Measurements from ENCODE around the gene SMYD3. TPM values are rescaled to one million over a fixed set of nuclear protein-coding genes. Genes with fewer than 3 reads are reported as not detected.

The SMYD3 gene
- total RNA-seq, 1 experiment from 2014 or later, result 29.6 TPM

GRCh38 chr1:246275036-246275435 is 232.0 kb downstream of the SMYD3 start:
- H3K4me3 ChIP-seq, result no peak overlapping the region
- no peak overlapping the region for H3K4me2 ChIP-seq
- no peaks in the 10 kb centered on the region for H3K79me2 ChIP-seq (ENCODE audit: low read depth)
- no peak for DNase-seq
- intact Hi-C loops (cut with micrococcal nuclease; ENCODE audit: unreplicated experiment), result no loop called here
- POLR2A ChIA-PET (ENCODE audit: unreplicated experiment), result no interaction called here
- H4K20me1 ChIP-seq (ENCODE audit: insufficient read depth), result no peaks in the 10 kb centered on the region
- H3F3A ChIP-seq (ENCODE audit: insufficient read depth, low read depth), result no peaks in the 10 kb centered on the region
- CTCF ChIA-PET, result no interaction called here
- no peaks in the 10 kb centered on the region for H3K36me3 ChIP-seq (ENCODE audit: low read depth)
- no peak for TF ChIP-seq EZH2 (IDR thresholded peaks at IDR 0.05; ENCODE audit: low read depth)
- TF ChIP-seq CTCF (conservative IDR thresholded peaks at IDR 0.05), result no peak
- H3K9me3 ChIP-seq (ENCODE audit: insufficient read depth, low read depth), result no peaks in the 10 kb centered on the region
- BruUV-seq (replicated peaks), result no TSS peak
- no peak overlapping the region for H3K27ac ChIP-seq
- no peak overlapping the region for H2AFZ ChIP-seq
- no peaks in the 10 kb centered on the region for H3K9me2 ChIP-seq (ENCODE audit: insufficient read depth)
- no peaks in the 10 kb centered on the region for H3K27me3 ChIP-seq (ENCODE audit: insufficient read depth, low read depth)
- no peaks in the 10 kb centered on the region for H3K4me1 ChIP-seq (replicated peaks; ENCODE audit: insufficient read depth)

- Histone ChIP-seq H3K4me3 (no peak overlapping the region), H2AFZ (no peak overlapping the region), H3K27ac (no peak overlapping the region), H3K9me3 (ENCODE audit: insufficient read depth, low read depth) (no peaks in the 10 kb centered on the region), H3K36me3 (ENCODE audit: low read depth) (no peaks in the 10 kb centered on the region), H4K20me1 (ENCODE audit: insufficient read depth) (no peaks in the 10 kb centered on the region), H3F3A (ENCODE audit: insufficient read depth, low read depth) (no peaks in the 10 kb centered on the region), H3K9me2 (ENCODE audit: insufficient read depth) (no peaks in the 10 kb centered on the region), H3K79me2 (ENCODE audit: low read depth) (no peaks in the 10 kb centered on the region), H3K4me1 (replicated peaks; ENCODE audit: insufficient read depth) (no peaks in the 10 kb centered on the region), H3K27me3 (ENCODE audit: insufficient read depth, low read depth) (no peaks in the 10 kb centered on the region), H3K4me2 (no peak overlapping the region)
- CTCF ChIA-PET, result no interaction called here
- POLR2A ChIA-PET (ENCODE audit: unreplicated experiment), result no interaction called here
- no peak for DNase-seq
- intact Hi-C loops (cut with micrococcal nuclease; ENCODE audit: unreplicated experiment), result no loop called here
- no TSS peak for BruUV-seq (replicated peaks)
- TF ChIP-seq EZH2 (IDR thresholded peaks at IDR 0.05; ENCODE audit: low read depth) (no peak), CTCF (conservative IDR thresholded peaks at IDR 0.05) (no peak)
Measured at GRCh38 chr1:246274186-246274585, 232.9 kb downstream of the SMYD3 start.

- Histone ChIP-seq H3K79me2 (ENCODE audit: low read depth) (no peaks in the 10 kb centered on the region), H3K9me3 (ENCODE audit: insufficient read depth, low read depth) (no peaks in the 10 kb centered on the region), H3K4me2 (no peak overlapping the region), H2AFZ (no peak overlapping the region), H3K27ac (no peak overlapping the region), H3K4me3 (no peak overlapping the region), H3K9me2 (ENCODE audit: insufficient read depth) (no peaks in the 10 kb centered on the region), H4K20me1 (ENCODE audit: insufficient read depth) (no peaks in the 10 kb centered on the region), H3F3A (ENCODE audit: insufficient read depth, low read depth) (no peaks in the 10 kb centered on the region), H3K36me3 (ENCODE audit: low read depth) (no peaks in the 10 kb centered on the region), H3K27me3 (ENCODE audit: insufficient read depth, low read depth) (no peaks in the 10 kb centered on the region), H3K4me1 (replicated peaks; ENCODE audit: insufficient read depth) (no peaks in the 10 kb centered on the region)
- intact Hi-C loops (cut with micrococcal nuclease; ENCODE audit: unreplicated experiment), result no loop called here
- CTCF ChIA-PET, result no interaction called here
- TF ChIP-seq CTCF (conservative IDR thresholded peaks at IDR 0.05), result no peak
- TF ChIP-seq EZH2 (IDR thresholded peaks at IDR 0.05; ENCODE audit: low read depth), result no peak
- DNase-seq, result no peak
- POLR2A ChIA-PET (ENCODE audit: unreplicated experiment), result no interaction called here
- no TSS peak for BruUV-seq (replicated peaks)
Measured at GRCh38 chr1:246271516-246271915, 235.6 kb downstream of the SMYD3 start.
